Measurements from ENCODE around the gene TRIP11.

Gene TRIP11

DNA sequence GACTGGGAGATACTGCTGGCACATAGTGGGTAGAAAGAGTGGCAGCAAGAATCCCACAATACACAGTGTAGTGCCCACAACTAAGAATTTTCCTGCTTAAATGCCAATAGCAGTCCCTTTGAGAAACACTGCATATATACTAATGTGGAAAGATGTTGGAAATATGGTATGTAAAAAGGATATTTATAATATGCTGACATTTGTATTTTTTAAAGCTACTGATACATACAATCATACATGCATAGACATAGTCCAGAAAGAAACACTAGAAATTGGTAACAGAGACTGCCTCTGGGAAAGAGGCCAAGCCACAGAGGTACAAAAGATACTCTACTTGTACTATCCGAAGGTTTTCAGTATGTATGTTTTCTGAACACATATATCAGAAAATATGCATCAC is 30.3 kb downstream of the TRIP11 start:
- DNase-seq = no peak

DNA sequence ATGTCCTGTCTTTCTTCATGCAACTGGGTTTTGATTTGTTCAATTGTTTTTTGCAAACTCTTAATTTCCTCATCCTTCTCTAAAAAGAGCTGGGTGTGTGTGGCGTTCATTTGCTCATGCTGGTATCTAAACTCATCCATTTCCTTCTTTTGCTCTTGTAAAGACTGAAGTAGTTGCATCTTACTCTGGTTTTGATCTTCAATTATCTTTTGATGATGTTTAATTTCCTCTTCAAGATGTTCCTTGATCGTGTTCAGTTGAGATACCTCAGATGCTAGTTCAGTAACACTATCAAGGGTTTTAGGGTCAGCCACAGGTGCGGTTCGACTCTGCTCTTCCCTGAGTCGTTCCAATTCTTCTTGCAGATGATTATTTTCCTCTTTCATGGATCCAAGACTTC is 34.8 kb downstream of the TRIP11 start:
- DNase-seq = no peak

DNA sequence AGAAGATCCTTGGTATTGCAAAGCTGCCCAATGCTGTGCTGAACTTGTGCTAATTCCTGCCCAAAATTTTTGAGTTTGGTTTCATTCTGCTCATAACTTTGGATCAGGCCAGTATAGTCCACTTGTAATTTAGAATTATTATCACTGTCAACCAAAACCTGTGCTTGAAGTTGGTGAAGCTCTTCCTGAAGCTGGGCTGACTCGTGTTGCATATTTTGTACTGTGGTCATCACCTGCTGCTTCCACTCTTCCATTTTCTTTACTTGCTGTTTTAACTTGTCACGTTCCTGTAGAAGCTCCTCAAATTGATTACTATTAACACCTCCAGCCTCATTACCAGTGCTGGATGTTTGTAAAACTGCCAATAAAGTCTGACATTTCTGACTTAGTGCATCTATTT is 35.8 kb downstream of the TRIP11 start:
- no peak for DNase-seq

DNA sequence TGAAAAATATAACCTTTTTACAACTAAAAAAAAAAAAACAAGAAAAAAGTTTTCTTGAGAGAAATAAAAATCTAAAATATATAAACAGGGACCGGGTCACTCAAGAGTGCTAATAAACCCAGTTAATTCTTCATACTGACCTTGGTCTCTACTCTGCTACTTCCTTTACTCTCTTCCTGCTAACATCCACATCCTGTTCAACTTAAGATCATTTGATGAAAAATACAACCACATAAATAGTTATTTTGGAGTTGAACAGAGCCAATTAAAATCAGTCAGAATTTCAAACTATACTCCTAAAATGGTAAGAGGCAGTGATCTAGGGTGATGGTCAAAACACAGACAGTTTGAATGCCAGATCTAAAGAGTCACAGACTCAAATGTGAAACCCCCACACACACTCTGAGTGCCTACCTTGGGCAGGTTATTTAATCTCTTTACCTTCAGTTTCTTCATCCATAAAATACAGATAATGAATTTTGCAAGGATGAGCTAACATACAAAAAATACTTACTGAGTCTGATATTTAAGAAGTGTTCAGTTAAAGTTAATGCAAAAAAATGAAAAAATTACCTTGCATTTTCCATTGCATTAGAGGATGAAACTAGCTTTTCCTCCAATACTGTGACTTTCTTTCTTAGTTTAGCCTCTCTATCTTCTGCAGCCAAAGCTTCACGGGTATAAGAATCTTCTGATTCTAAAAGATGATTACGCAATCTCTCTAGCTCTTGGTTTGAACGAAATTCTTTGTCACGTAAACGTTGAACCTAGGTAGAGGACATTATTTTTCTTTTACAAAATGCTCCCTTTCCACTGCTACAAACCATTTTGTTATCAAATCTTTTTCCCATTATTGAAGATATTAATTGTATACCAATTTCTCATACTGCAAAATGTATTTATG is 40.9 kb downstream of the TRIP11 start:
- no peak for DNase-seq

DNA sequence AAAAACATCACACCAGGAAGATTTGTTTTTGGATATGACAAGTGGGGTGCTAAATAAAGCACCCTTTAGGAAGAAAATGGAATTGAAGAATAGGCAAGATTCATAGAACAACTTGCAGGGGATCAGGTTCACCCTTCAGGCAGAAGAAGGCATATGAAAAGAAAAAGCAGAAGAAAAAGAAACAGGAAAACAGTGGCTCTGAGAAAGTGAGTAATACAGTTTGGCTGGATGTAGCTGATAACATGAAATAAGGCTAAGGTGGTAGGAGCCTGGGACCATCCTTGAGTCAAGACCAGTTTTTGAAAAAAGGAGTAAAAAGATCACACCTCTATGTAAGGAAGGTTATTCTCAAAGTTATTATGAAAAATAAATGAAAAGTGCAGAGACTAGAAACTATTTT is 42.4 kb downstream of the TRIP11 start:
- DNase-seq = no peak

DNA sequence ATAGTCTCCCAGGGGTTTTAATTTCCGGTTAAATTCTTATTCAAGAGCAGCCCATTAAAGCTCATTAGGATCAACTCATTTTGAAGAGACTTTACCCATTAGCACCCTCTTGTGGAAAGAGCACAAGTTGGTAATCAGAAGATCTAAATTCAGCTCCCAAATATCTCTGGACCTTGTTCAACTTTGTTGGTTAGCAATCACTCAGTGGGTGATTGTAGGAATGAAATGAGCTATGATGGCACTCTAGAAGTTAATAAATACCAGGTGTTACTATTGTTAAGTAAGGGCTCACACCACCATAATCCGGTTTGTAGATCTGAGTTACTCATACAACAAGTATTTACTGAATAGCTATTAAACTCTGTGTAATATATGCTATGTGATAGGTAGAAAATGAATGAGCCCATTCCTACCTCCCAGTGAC is 42.9 kb downstream of the TRIP11 start:
- no peak for DNase-seq

DNA sequence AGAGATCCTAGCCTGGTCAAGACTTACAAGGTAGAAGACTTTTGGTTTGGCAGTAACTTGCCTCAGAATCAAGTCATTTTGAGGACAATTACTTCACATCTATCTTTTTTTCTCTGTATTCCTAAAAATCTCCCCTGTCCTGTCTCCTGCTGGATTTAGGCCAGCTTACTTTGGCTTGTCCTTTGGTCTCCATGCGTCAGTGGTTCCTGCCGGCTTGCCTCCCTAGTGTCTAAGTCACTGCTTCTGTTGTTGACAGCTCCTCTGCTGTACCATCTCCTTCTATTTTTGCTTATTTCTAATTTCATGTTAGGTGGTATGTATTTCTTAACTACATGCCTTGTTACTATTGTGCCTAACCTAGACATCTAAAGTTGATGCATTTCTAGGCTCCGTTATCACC is 52.7 kb downstream of the TRIP11 start:
- DNase-seq = no peak

GRCh38 chr14:91985521-91986255 is 54.2 kb downstream of the TRIP11 start:
- no peak for DNase-seq

GRCh38 chr14:91985008-91985407 is 54.9 kb downstream of the TRIP11 start:
- DNase-seq = no peak

DNA sequence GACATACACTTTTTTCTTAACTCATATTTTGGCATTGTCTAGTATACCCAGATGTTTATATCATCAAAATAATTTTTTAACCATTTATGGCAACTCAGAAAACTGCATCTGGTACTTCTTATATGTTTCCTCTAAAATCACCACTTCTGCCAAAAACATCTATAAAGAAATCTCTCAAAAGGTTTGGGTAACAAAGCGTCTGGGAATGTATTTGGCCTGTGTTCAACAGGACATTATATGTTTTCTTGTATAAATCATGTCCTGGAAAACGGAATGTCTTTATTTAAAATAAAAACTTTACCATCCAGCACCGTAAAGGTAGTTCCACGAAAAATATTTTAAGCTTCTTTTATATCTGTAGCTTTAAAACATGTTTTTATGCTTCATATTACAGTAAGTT is 56.3 kb downstream of the TRIP11 start:
- DNase-seq = no peak

- DNase-seq = no peak
Measured at GRCh38 chr14:91980157-91980556, 59.7 kb downstream of the TRIP11 start.

- no peak for DNase-seq
Measured at GRCh38 chr14:91977884-91978283, 62.0 kb downstream of the TRIP11 start.

- no peak for DNase-seq
Measured at GRCh38 chr14:91975763-91976162, 64.1 kb downstream of the TRIP11 start.

- DNase-seq = no peak
Measured at GRCh38 chr14:91971188-91971778, 68.6 kb downstream of the TRIP11 start.

- no peak for DNase-seq
Measured at GRCh38 chr14:91968280-91968679, 71.6 kb downstream of the TRIP11 start.

- no peak for DNase-seq
Measured at GRCh38 chr14:91964724-91965123, 75.1 kb downstream of the TRIP11 start.

GRCh38 chr14:91964011-91964410 is 75.8 kb downstream of the TRIP11 start:
- no peak for DNase-seq

- DNase-seq = no peak
Measured at GRCh38 chr14:91963465-91963864, 76.4 kb downstream of the TRIP11 start.

- no peak for DNase-seq
Measured at GRCh38 chr14:91961297-91962220, 78.3 kb downstream of the TRIP11 start.

- DNase-seq = no peak
Measured at GRCh38 chr14:91957876-91958313, 82.0 kb downstream of the TRIP11 start.

DNA sequence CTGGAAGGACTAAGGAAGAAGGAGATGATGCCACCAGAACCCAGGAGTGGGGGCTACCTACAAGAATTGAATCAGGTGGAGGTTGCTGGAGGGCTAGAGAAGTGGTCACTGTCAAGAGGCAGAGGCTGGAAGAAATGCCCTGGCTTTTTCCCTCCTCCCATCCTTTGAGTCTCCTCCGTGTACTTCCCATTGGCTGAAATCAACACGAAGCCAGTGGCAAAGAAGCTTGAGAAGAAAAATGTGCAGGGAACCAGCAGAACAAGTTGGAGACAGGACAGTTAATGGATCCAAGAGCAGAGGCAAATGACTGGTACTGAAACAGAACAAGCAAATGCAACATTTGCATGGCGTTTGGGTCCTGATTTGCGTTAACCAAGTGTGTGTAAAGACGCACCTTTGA is 83.2 kb downstream of the TRIP11 start:
- DNase-seq = no peak

DNA sequence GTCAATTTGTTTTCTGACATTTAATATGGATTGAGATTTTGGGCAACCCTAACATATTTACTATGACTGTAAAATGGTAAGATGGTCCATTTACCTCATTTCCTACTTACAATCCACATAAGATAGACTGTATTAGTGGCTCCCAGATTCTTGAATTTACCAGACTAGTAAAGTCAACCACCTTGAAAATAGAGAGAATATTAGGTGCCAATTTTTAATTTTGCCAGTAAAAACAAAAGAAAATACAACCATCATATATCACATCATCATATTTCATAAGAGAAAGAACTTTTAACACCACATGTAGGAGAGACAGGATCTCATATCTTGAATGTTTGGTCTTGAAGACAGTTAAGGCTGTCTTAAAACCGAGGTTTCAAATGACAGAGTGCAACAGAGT is 84.7 kb downstream of the TRIP11 start:
- no peak for DNase-seq
